CD4-positive, alpha-beta memory T cell (primary cell): Measurements from ENCODE around the gene ADCY9. TPM values are rescaled to one million over a fixed set of nuclear protein-coding genes. Genes with fewer than 3 reads are reported as not detected.
A peak's percentile ranks its signal among the peaks of the same experiment; 100 is the strongest.

Experiments
- CTCF ChIA-PET: fragments of 350-600 bp; sonication (Branson Sonifier 250); formaldehyde crosslinking; loops from one replicate; lab custom pipeline; 2021; ENCODE audit warnings: inconsistent platforms; ENCODE audit not compliant: partially characterized antibody; lab: Charles Lee
- POLR2A ChIA-PET: fragments of 350-600 bp; sonication (Branson Sonifier 250); formaldehyde crosslinking; loops from one replicate; lab custom pipeline; 2021; ENCODE audit not compliant: partially characterized antibody; lab: Charles Lee
- DNase-seq, 5 donors: peaks; one replicate each; pipeline versions ENCODE4 v3.0.0 to v3.0.0-alpha.2; 2020 to 2022; ENCODE audit warnings: mixed read lengths in 1 of 5
- H3K27ac ChIP-seq: one replicate; pipeline ENCODE4 v1.7.0; 2013; ENCODE audit warnings: low read depth, low read length
- H3K27me3 ChIP-seq: 2 replicates; pipeline ENCODE4 v1.7.0; 2013; ENCODE audit warnings: mild to moderate bottlenecking, low read length, moderate library complexity; ENCODE audit not compliant: insufficient read depth
- H3K36me3 ChIP-seq: 2 replicates; pipeline ENCODE4 v1.7.0; 2013; ENCODE audit warnings: mild to moderate bottlenecking, low read length, moderate library complexity; ENCODE audit not compliant: insufficient read depth
- H3K4me1 ChIP-seq: 2 replicates; pipeline ENCODE4 v1.7.0; 2013; ENCODE audit warnings: mild to moderate bottlenecking, low read length, moderate library complexity; ENCODE audit not compliant: insufficient read depth
- H3K4me3 ChIP-seq, 2 donors: one replicate each; pipeline ENCODE4 v1.7.0; 2013; ENCODE audit warnings: low read length in 2 of 2, mild to moderate bottlenecking in 1 of 2
- H3K9me3 ChIP-seq, 2 donors: one replicate each; pipeline ENCODE4 v1.7.0; 2013; ENCODE audit warnings: low read length in 2 of 2, control low read depth in 1 of 2; ENCODE audit not compliant: control insufficient read depth in 1 of 2
- H3K27ac Mint-ChIP-seq, 7 donors: one replicate each; pipeline ENCODE4 v1.8.0; 2020 to 2021; ENCODE audit warnings: mixed read lengths in 7 of 7, mild to moderate bottlenecking in 6 of 7, inconsistent platforms in 3 of 7, moderate library complexity in 3 of 7
- H3K27me3 Mint-ChIP-seq, 2 donors: one replicate each; pipeline ENCODE4 v1.8.0; 2020 to 2021; ENCODE audit warnings: mixed read lengths in 2 of 2
- H3K36me3 Mint-ChIP-seq, 2 donors: one replicate each; pipeline ENCODE4 v1.8.0; 2020 to 2021; ENCODE audit warnings: mixed read lengths in 2 of 2, inconsistent platforms in 1 of 2, mild to moderate bottlenecking in 1 of 2
- H3K4me1 Mint-ChIP-seq, 4 donors: one replicate each; pipeline ENCODE4 v1.8.0; 2020 to 2021; ENCODE audit warnings: mixed read lengths in 4 of 4, mild to moderate bottlenecking in 1 of 4
- H3K4me3 Mint-ChIP-seq, 8 donors: one replicate each; pipeline ENCODE4 v1.8.0; 2020 to 2021; ENCODE audit warnings: mixed read lengths in 8 of 8, mild to moderate bottlenecking in 7 of 8, moderate library complexity in 6 of 8, inconsistent platforms in 3 of 8
- H3K9me3 Mint-ChIP-seq, 8 donors: one replicate each; pipeline ENCODE4 v1.8.0; 2020 to 2021; ENCODE audit warnings: mixed read lengths in 8 of 8, mild to moderate bottlenecking in 5 of 8, inconsistent platforms in 3 of 8, moderate library complexity in 1 of 8
- intact Hi-C: fragments of 100-400 bp; cut with micrococcal nuclease; formaldehyde crosslinking; loops from one replicate; pipeline ENCODE4 v1.15.1; 2023
- polyA plus RNA-seq, 2 donors: library from polyadenylated mRNA; unstranded; fragments of 300-500 nt; fragmentation: Illumina TruSeq; gene quantifications; one replicate each; pipeline ENCODE4 v1.2.3, GENCODE V29; 2021
- total RNA-seq, 2 experiments: library from RNA; stranded (reverse); gene quantifications; one replicate each; pipeline ENCODE4 v1.2.3, GENCODE V29; 2021

ADCY9 gene
- total and polyA plus RNA-seq, 4 experiments from 2014 or later: 0.26 to 8.1 (median 4.5) TPM

GRCh38 chr16:4123616-4124300 lies 7.5 kb upstream of the ADCY9 start:
- Histone ChIP-seq H3K36me3 (no peaks in the 10 kb centered on the region), H3K4me1 (no peaks in the 10 kb centered on the region), H3K27me3 (no peaks in the 10 kb centered on the region), H3K27ac (no peak overlapping the region), H3K9me3 (no peaks in the 10 kb centered on the region), H3K4me3 (no peak overlapping the region)
- H3K9me3 Mint-ChIP-seq: peaks cover 0 to 2% (median 0%) of the 10 kb centered on the region in 8 donors
- ChIA-PET CTCF (no interaction called here), POLR2A (no interaction called here)
- intact Hi-C loops: no loop called here
- no peak overlapping the region for H3K4me3 Mint-ChIP-seq
- H3K27ac Mint-ChIP-seq: no peak overlapping the region
- H3K27me3 Mint-ChIP-seq: peaks cover 3 to 7% of the 10 kb centered on the region in 2 donors
- no peak for DNase-seq
- H3K4me1 Mint-ChIP-seq: no peaks in the 10 kb centered on the region
- no peaks in the 10 kb centered on the region for H3K36me3 Mint-ChIP-seq

DNA sequence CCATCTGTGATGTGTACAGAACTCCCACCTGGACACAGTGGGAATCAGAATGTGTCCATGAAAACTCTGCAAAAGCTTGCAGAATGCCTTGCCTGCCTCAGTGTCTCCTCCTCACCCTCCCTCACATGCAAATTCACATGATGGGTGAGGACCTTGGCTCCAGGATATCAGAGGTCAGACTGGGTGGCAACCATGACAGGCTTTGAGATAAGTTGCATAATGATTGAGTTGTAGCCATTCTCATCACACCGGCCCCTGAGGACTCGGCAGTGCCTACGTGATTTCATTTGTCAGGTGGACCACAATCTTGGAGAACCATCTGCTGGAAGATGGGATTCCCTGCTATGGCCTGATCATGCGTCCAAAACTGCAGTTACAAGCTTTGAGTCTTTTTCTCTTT lies 3.9 kb upstream of the ADCY9 start:
- no peak for DNase-seq
- Mint-ChIP-seq H3K4me3 (no peak overlapping the region), H3K9me3 (peaks cover 0 to 2% (median 0%) of the 10 kb centered on the region in 8 donors), H3K27ac (no peak overlapping the region), H3K36me3 (peaks cover 0 to 1% of the 10 kb centered on the region in 2 donors), H3K4me1 (peaks cover 4 to 8% (median 7%) of the 10 kb centered on the region in 4 donors), H3K27me3 (peaks cover 2 to 4% of the 10 kb centered on the region in 2 donors)
- Histone ChIP-seq H3K36me3 (no peaks in the 10 kb centered on the region), H3K4me1 (peaks cover 9% of the 10 kb centered on the region), H3K4me3 (no peak overlapping the region), H3K27me3 (no peaks in the 10 kb centered on the region), H3K27ac (no peak overlapping the region), H3K9me3 (no peaks in the 10 kb centered on the region)
- CTCF ChIA-PET: no interaction called here
- intact Hi-C loops: no loop called here
- POLR2A ChIA-PET: no interaction called here

- no peaks in the 10 kb centered on the region for H3K36me3 ChIP-seq
- peak overlapping the region in 6 of 7 donors; percentile 80 to 94 (median 90) for H3K27ac Mint-ChIP-seq
- H3K4me1 Mint-ChIP-seq: peaks cover 28 to 35% (median 31%) of the 10 kb centered on the region in 4 donors
- peaks cover 39% of the 10 kb centered on the region for H3K4me1 ChIP-seq
- no peaks in the 10 kb centered on the region for H3K9me3 ChIP-seq
- H3K4me3 ChIP-seq: no peak overlapping the region
- H3K4me3 Mint-ChIP-seq: peak overlapping the region; percentile 81 to 94 (median 90)
- ChIA-PET CTCF (no interaction called here), POLR2A (interaction anchor here (1.4 kb wide), 1 partner anchor 136 kb away, joined by 4 read pairs; no protein-coding TSS in a partner anchor)
- no peaks in the 10 kb centered on the region for H3K27me3 ChIP-seq
- H3K27me3 Mint-ChIP-seq: peaks cover 2% of the 10 kb centered on the region in 2 donors
- H3K27ac ChIP-seq: no peak overlapping the region
- H3K9me3 Mint-ChIP-seq: no peaks in the 10 kb centered on the region
- peaks cover 0 to 5% of the 10 kb centered on the region in 2 donors for H3K36me3 Mint-ChIP-seq
- intact Hi-C loops: loop anchor here (2.0 to 10.0 kb wide), 2 partner anchors 66 to 152 kb away; no protein-coding TSS in a partner anchor
- DNase-seq: no peak
Measured at GRCh38 chr16:4117250-4117578, 972 bp upstream of the ADCY9 start.

DNA sequence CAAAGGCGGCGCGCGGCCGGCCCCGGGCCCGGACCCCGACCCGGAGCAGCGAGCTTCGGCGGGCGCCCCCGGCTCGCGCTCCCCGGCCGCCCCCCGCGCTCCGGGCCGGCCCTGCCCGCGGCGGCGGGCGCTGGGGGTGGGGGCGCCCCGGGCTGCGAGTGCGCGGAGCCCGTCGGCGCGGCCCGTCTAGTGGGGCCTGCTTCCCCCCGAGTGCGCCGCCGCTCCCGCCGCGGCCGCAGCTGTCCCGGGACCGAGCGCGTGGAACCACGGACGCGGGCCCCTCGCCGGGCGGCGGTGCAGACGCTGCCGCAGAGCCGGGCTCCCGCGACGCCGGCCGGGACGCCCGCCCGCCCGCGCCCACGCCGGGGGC lies 308 bp downstream of the ADCY9 start:
- no peaks in the 10 kb centered on the region for H3K36me3 ChIP-seq
- ChIA-PET CTCF (no interaction called here), POLR2A (interaction anchor here (1.0 to 2.6 kb wide), 4 partner anchors 26 to 156 kb away, joined by 4 to 17 read pairs (median 4); partner anchors contain the start of gene TFAP4)
- H3K4me1 ChIP-seq: peaks cover 50% of the 10 kb centered on the region
- H3K9me3 ChIP-seq: no peaks in the 10 kb centered on the region
- intact Hi-C loops: loop anchor here (1.0 to 10.0 kb wide), 3 partner anchors 67 to 151 kb away; no protein-coding TSS in a partner anchor
- no peak overlapping the region for H3K27ac ChIP-seq
- H3K9me3 Mint-ChIP-seq: no peaks in the 10 kb centered on the region
- H3K36me3 Mint-ChIP-seq: peaks cover 0 to 5% of the 10 kb centered on the region in 2 donors
- H3K4me1 Mint-ChIP-seq: peaks cover 37 to 48% (median 42%) of the 10 kb centered on the region in 4 donors
- H3K27ac Mint-ChIP-seq: peak overlapping the region in 1 of 7 donors; percentile 53
- DNase-seq: no peak
- H3K4me3 ChIP-seq: peak overlapping the region in 1 of 2 donors; percentile 51
- H3K27me3 Mint-ChIP-seq: peaks cover 2% of the 10 kb centered on the region in 2 donors
- peak overlapping the region; percentile 79 to 87 (median 84) for H3K4me3 Mint-ChIP-seq
- H3K27me3 ChIP-seq: no peaks in the 10 kb centered on the region

DNA sequence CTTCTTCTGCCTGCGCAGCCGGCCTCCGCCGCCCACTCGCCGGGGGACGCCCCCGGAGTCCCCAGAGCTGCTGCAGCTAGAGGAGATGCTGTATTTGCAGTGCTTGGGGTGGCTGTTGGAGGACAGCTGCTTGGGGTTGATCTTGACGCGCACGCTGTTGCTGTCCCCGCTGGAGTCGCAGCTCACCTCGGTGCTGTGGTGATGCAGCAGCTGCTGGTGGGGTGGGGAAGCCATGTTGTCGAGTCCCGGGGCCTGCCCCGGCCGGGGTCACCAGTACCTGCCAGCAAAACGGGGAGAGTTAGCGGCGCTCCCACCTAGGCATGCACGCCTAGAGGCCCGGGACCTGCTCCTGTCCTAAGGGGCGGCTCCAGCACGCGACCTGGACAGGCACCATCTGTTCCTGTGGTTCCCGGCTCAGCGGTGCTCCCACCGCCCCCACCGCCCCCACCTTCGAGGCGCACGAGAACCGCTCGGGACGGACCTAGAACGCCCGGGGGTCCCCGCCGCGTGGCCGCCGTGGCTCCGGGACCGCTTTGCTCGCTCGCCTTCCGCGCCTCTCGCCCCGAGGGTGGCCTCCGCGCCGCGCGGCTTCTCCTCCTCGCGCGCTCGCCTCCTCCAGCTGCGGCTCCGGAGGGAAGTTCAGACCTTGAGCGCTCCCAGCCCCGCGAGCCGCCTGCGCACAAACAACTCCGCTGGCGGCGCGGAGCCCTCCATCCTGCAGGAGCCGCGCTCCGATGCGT lies 863 bp downstream of the ADCY9 start:
- Histone ChIP-seq H3K4me3 (peak overlapping the region in 1 of 2 donors; percentile 51), H3K4me1 (peaks cover 55% of the 10 kb centered on the region), H3K9me3 (no peaks in the 10 kb centered on the region), H3K36me3 (no peaks in the 10 kb centered on the region), H3K27me3 (no peaks in the 10 kb centered on the region), H3K27ac (no peak overlapping the region)
- ChIA-PET CTCF (interaction anchor here (0.8 kb wide), 1 partner anchor 11 kb away, joined by 3 read pairs; no protein-coding TSS in a partner anchor), POLR2A (interaction anchor here (0.7 to 2.6 kb wide), 6 partner anchors 27 to 300 kb away, joined by 3 to 17 read pairs (median 4); partner anchors contain the start of gene TFAP4)
- H3K9me3 Mint-ChIP-seq: no peaks in the 10 kb centered on the region
- peak overlapping the region; percentile 79 to 87 (median 84) for H3K4me3 Mint-ChIP-seq
- peaks cover 37 to 53% (median 47%) of the 10 kb centered on the region in 4 donors for H3K4me1 Mint-ChIP-seq
- peak; percentile 35 to 62 (median 43) for DNase-seq
- intact Hi-C loops: loop anchor here (1.0 to 10.0 kb wide), 2 partner anchors 139 to 151 kb away; no protein-coding TSS in a partner anchor
- H3K36me3 Mint-ChIP-seq: peaks cover 0 to 5% of the 10 kb centered on the region in 2 donors
- peak overlapping the region; percentile 46 to 75 (median 53) for H3K27ac Mint-ChIP-seq
- H3K27me3 Mint-ChIP-seq: no peaks in the 10 kb centered on the region

DNA sequence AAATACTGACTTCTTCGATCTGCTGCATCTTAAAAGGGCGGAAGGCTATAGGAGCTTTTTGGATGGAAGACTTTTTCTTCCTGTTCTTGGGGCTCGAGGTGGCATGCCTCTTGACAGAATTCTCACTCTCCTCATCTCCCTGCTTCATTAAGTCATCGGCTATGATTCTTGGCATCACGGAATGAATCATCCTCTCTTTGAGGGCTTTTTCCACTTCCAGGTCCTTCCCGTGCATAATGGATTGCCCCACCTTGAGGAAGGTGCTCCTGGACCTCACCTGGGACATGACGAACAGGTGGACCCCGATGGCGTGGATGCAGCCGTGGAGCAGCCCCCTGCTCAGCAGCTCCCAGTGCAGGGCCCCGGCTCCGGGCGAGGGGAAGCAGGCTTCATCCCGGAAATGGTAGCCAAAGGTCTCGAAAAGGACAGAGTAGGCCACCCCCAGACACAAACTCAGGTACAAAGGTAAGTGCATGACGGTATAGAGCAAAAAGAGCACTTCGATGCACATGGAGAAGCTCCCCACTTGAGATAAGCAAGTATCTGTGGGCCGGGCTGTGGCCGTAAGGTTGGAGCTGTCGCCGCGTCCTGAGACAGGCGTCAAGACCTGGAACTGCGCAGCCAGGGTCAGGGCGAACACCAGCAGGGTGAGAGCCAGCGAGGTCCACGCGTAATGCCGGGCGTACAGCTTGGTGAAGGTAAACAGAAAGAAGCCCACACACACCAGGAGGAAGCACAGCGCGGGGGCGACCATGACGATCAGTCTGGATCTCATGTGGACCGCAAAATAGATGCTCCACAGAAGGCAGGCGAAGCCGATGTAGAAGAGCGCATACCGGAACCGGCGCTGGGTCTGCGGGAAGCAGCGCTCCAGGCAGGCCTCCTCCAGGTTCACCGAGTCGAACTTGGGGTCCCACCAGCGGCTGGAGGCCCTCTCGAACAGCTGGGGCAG lies 1.7 kb downstream of the ADCY9 start:
- H3K27ac Mint-ChIP-seq: peak overlapping the region in 6 of 7 donors; percentile 30 to 88 (median 64)
- H3K9me3 Mint-ChIP-seq: no peaks in the 10 kb centered on the region
- H3K36me3 Mint-ChIP-seq: peaks cover 0 to 5% of the 10 kb centered on the region in 2 donors
- no peaks in the 10 kb centered on the region for H3K27me3 Mint-ChIP-seq
- Histone ChIP-seq H3K27me3 (no peaks in the 10 kb centered on the region), H3K27ac (no peak overlapping the region), H3K9me3 (no peaks in the 10 kb centered on the region), H3K4me3 (no peak overlapping the region), H3K36me3 (no peaks in the 10 kb centered on the region), H3K4me1 (peaks cover 55% of the 10 kb centered on the region)
- intact Hi-C loops: loop anchor here (1.0 to 10.0 kb wide), 2 partner anchors 140 to 150 kb away; no protein-coding TSS in a partner anchor
- DNase-seq: no peak
- H3K4me3 Mint-ChIP-seq: peak overlapping the region; percentile 80 to 85 (median 84)
- peaks cover 41 to 59% (median 51%) of the 10 kb centered on the region in 4 donors for H3K4me1 Mint-ChIP-seq
- ChIA-PET POLR2A (interaction anchor here (0.7 to 2.6 kb wide), 3 partner anchors 55 to 301 kb away, joined by 3 to 17 read pairs (median 3); no protein-coding TSS in a partner anchor), CTCF (interaction anchor here (0.8 kb wide), 1 partner anchor 10 kb away, joined by 3 read pairs; no protein-coding TSS in a partner anchor)
